Large intestine (tissue), 3 donors: ENCODE measurements around the gene ATP8A1. TPM values are rescaled to one million over a fixed set of nuclear protein-coding genes. Genes with fewer than 3 reads are reported as not detected.

Experiments used
- DNase-seq, 2 donors: peaks; one replicate each; pipeline versions ENCODE4 v3.0.0 to v3.0.0-alpha.2; 2013
- H3K27ac ChIP-seq: one replicate; pipeline ENCODE4 v1.5.1; 2013; ENCODE audit warnings: low read length
- H3K27me3 ChIP-seq: 2 replicates; pipeline ENCODE4 v1.6.1; 2013; ENCODE audit warnings: low read length; ENCODE audit not compliant: control insufficient read depth, insufficient read depth
- H3K36me3 ChIP-seq: 2 replicates; pipeline ENCODE4 v1.6.1; 2013; ENCODE audit warnings: low read length; ENCODE audit not compliant: control insufficient read depth, insufficient read depth
- H3K4me1 ChIP-seq: one replicate; pipeline ENCODE4 v1.6.1; 2013; ENCODE audit warnings: low read length; ENCODE audit not compliant: control insufficient read depth, insufficient read depth
- H3K4me3 ChIP-seq: one replicate; pipeline ENCODE4 v1.5.1; 2013; ENCODE audit warnings: low read length
- H3K9me3 ChIP-seq: one replicate; pipeline ENCODE4 v1.6.1; 2013; ENCODE audit warnings: mild to moderate bottlenecking, low read depth, low read length, moderate library complexity; ENCODE audit not compliant: control insufficient read depth
- WGBS: methylation state at CpG from one replicate; pipeline ENCODE4 v1.1.5; 2013; ENCODE audit warnings: low lambda C conversion rate; ENCODE audit not compliant: insufficient coverage; 5-methylcytosine and 5-hydroxymethylcytosine counted together
- polyA plus RNA-seq: library from polyadenylated mRNA; unstranded; fragments of 120-200 nt; gene quantifications from one replicate; pipeline ENCODE4 v1.2.1, GENCODE V29; 2013

The ATP8A1 gene
- polyA plus RNA-seq, 1 donor: 58.8 TPM

GRCh38 chr4:42425146-42426065 is 231.5 kb downstream of the ATP8A1 start:
- H3K36me3 ChIP-seq: peaks cover 7% of the 10 kb centered on the region
- H3K4me3 ChIP-seq: no peak overlapping the region
- no peak overlapping the region for H3K27ac ChIP-seq
- H3K9me3 ChIP-seq: no peaks in the 10 kb centered on the region
- DNase-seq: no peak
- no peaks in the 10 kb centered on the region for H3K27me3 ChIP-seq
- no peaks in the 10 kb centered on the region for H3K4me1 ChIP-seq
- 93% methylated on average over 3 of the region's 19 CpGs for WGBS

DNA sequence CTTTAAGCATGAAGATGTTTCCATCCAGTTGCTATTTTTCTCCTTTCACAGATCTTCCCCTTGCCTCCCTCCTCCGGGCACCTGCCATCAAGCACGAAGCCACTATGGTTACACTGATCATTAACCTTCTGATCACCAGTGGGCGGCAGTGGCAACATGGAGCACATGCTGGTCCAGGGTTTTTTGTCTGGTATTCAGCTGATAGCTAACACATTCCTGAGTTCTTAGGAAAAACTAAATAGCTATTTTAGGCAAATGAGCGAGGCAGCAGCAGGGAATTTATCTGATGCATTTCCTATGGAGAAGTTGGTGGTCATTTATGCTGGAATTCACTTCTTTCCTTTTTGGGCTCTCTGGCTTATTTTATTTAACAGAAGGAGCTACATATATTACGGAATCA is 236.8 kb downstream of the ATP8A1 start:
- 83% methylated on average over 2 of the region's 5 CpGs for WGBS
- Histone ChIP-seq H3K4me1 (no peaks in the 10 kb centered on the region), H3K4me3 (no peak overlapping the region), H3K27ac (no peak overlapping the region), H3K27me3 (no peaks in the 10 kb centered on the region), H3K9me3 (no peaks in the 10 kb centered on the region), H3K36me3 (peaks cover 12% of the 10 kb centered on the region)
- DNase-seq: no peak

- no peaks in the 10 kb centered on the region for H3K27me3 ChIP-seq
- H3K36me3 ChIP-seq: peaks cover 28% of the 10 kb centered on the region
- no peak for DNase-seq
- no CpG with 5 or more reads among the region's 3 CpGs for WGBS
- H3K27ac ChIP-seq: no peak overlapping the region
- no peaks in the 10 kb centered on the region for H3K9me3 ChIP-seq
- no peaks in the 10 kb centered on the region for H3K4me1 ChIP-seq
- no peak overlapping the region for H3K4me3 ChIP-seq
Measured at GRCh38 chr4:42417550-42417949, 239.4 kb downstream of the ATP8A1 start.

GRCh38 chr4:42416017-42416416 is 240.9 kb downstream of the ATP8A1 start:
- no peak for DNase-seq
- Histone ChIP-seq H3K27me3 (no peaks in the 10 kb centered on the region), H3K27ac (no peak overlapping the region), H3K4me1 (no peaks in the 10 kb centered on the region), H3K36me3 (peaks cover 28% of the 10 kb centered on the region), H3K9me3 (no peaks in the 10 kb centered on the region), H3K4me3 (no peak overlapping the region)
- WGBS: no CpG with 5 or more reads among the region's 3 CpGs

DNA sequence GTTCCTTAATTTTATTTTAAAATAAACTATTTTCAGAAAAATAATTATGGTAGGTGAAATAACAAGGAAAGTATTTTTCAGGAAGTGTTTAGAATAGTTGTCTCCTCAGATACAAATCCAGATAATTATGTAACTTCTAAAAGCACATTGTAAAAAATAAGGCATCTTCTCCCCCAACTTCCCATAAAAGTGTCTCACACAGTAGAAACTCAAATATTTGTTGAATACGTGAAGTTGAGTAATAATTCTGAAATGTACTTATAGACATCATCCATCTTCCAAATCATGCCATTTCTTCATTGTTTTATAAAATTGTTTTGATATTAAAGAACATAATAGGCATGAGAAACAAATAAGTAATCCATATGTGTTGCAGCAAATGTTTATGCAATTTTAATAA is 241.6 kb downstream of the ATP8A1 start:
- H3K4me1 ChIP-seq: no peaks in the 10 kb centered on the region
- no CpG with 5 or more reads among the region's 1 CpG for WGBS

DNA sequence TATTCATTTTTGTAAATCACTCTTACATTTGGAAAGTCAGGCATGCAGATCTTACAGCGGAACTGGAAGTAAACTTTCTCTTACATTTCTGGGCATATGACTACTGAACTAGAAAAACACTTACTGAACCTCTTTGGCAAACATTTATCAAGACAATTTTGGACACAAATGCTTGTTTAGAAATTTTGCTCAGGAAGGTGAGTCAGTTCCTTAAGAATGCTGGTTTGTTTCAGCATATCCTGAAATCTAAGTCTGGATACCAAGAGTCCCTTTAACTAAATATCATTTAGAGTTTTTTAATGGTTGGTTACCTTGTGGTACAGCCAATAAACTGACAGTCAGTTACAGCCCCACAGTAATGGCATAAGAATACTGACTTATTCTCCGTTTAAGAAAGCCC is 244.7 kb downstream of the ATP8A1 start:
- Histone ChIP-seq H3K4me1 (no peaks in the 10 kb centered on the region), H3K27ac (no peak overlapping the region), H3K27me3 (no peaks in the 10 kb centered on the region), H3K36me3 (peaks cover 31% of the 10 kb centered on the region), H3K4me3 (no peak overlapping the region), H3K9me3 (no peaks in the 10 kb centered on the region)
- no peak for DNase-seq
- WGBS: no CpG with 5 or more reads among the region's 2 CpGs

More for the DNA sequence above, 241.6 kb downstream of the ATP8A1 start:
- Histone ChIP-seq H3K9me3 (no peaks in the 10 kb centered on the region), H3K27ac (no peak overlapping the region), H3K27me3 (no peaks in the 10 kb centered on the region), H3K4me3 (no peak overlapping the region), H3K36me3 (peaks cover 32% of the 10 kb centered on the region)
- no peak for DNase-seq

- no peak overlapping the region for H3K4me3 ChIP-seq
- H3K27ac ChIP-seq: no peak overlapping the region
- 100% methylated on average over 1 of the region's 4 CpGs for WGBS
Measured at GRCh38 chr4:42411803-42412202, 245.1 kb downstream of the ATP8A1 start.

DNA sequence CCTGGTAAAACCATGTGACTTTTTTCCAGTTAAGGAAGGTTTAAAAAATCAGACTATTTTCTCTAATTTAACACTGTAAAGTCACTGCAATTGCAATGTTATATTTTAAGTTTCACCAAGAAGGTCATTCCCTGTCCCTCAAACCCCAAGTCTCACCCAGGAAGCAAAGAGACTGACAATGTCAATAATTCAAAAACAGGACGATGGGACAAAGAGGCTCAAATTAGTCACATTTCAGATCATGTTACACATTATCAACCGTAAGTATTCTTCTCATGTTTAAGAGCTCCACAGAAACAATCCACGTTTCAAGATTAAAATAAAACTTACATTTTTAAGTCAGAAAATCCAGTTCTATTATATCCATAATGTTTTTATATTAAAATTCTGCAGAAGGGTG is 246.5 kb downstream of the ATP8A1 start:
- Histone ChIP-seq H3K36me3 (peaks cover 28% of the 10 kb centered on the region), H3K9me3 (no peaks in the 10 kb centered on the region), H3K27me3 (no peaks in the 10 kb centered on the region), H3K4me1 (no peaks in the 10 kb centered on the region), H3K27ac (no peak overlapping the region), H3K4me3 (no peak overlapping the region)
- no peak for DNase-seq
- WGBS: 100% methylated on average over 3 of the region's 3 CpGs

More at GRCh38 chr4:42411803-42412202, 245.1 kb downstream of the ATP8A1 start:
- DNase-seq: no peak
- no peaks in the 10 kb centered on the region for H3K9me3 ChIP-seq
- H3K4me1 ChIP-seq: no peaks in the 10 kb centered on the region
- H3K36me3 ChIP-seq: peaks cover 30% of the 10 kb centered on the region
- no peaks in the 10 kb centered on the region for H3K27me3 ChIP-seq

DNA sequence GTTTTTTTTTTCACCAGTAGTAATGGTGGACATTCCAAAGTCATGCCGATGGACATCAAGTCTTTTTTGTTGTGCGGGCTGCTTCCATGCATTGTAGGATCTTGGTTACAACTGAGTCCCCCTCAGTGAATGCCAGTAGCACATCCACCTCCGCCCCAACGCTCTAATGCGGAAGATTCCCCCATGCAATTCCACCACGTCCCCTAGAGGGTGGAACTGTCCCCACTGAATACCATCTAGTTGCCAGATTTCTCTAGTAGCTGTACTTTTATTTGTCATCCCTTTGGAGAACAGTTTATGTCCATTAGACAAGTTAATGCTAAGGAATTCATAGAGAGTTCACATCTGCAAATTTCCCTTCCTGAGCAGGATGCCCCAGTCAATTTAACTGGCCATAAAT is 252.9 kb downstream of the ATP8A1 start:
- WGBS: no CpG with 5 or more reads among the region's 6 CpGs
- peaks cover 24% of the 10 kb centered on the region for H3K27me3 ChIP-seq
- DNase-seq: no peak

DNA sequence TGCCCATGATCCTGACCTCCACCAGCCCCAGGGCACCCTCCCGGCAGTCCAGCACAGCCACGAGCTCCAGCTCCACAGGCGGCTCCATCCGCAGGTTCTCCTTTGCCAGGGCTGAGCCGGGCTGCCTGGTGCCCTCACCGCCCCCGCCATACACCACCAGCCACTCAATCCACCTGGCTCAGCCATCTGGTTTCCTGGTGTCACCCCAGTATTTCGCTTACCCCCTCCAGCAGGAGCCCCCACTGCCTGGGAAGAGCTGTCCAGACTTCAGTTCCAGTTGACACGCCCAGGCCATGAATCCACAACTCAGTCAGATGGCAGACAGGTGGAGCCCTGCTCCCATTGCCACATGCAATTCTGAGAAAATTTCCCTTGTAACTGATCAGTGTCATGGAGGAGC is 255.7 kb downstream of the ATP8A1 start:
- no peak overlapping the region for H3K27ac ChIP-seq
- no peak overlapping the region for H3K4me3 ChIP-seq
- peaks cover 6% of the 10 kb centered on the region for H3K9me3 ChIP-seq
- WGBS: no CpG with 5 or more reads among the region's 9 CpGs
- H3K27me3 ChIP-seq: peaks cover 52% of the 10 kb centered on the region
- H3K4me1 ChIP-seq: peaks cover 17% of the 10 kb centered on the region
- peak in 1 of 2 donors; percentile 39 for DNase-seq
- no peaks in the 10 kb centered on the region for H3K36me3 ChIP-seq

More for the DNA sequence above, 252.9 kb downstream of the ATP8A1 start:
- H3K27ac ChIP-seq: no peak overlapping the region
- H3K36me3 ChIP-seq: peaks cover 2% of the 10 kb centered on the region
- no peaks in the 10 kb centered on the region for H3K9me3 ChIP-seq
- H3K4me1 ChIP-seq: peaks cover 1% of the 10 kb centered on the region
- no peak overlapping the region for H3K4me3 ChIP-seq
